ENCODE measurements around the gene PCDH9.

The PCDH9 gene

GRCh38 chr13:66585669-66586203, 644.4 kb downstream of the PCDH9 start:
- no peak overlapping the region for H3K4me3 ChIP-seq
- H3K9ac ChIP-seq (ENCODE audit: insufficient read length) = no peak overlapping the region
- TF ChIP-seq FOXP2 (optimal IDR thresholded peaks at IDR 0.05; ENCODE audit: control extremely low read depth, extremely low read length, insufficient read depth) = no peak
- TF ChIP-seq EZH2 (IDR thresholded peaks at IDR 0.05) = no peak
- TF ChIP-seq POLR2AphosphoS5 (IDR thresholded peaks at IDR 0.05; ENCODE audit: borderline replicate concordance, low read depth, low read length) = no peak
- no peak overlapping the region for H3K27ac ChIP-seq
- H3K9me3 ChIP-seq (ENCODE audit: low read depth, low read length) = peaks cover 2% of the 10 kb centered on the region; the same call in 1 of the 2 replicates
- no peak for DNase-seq (ENCODE audit: low read depth, low spot score)
- H3K36me3 ChIP-seq (ENCODE audit: insufficient read depth, low read length) = no peaks in the 10 kb centered on the region

DNA sequence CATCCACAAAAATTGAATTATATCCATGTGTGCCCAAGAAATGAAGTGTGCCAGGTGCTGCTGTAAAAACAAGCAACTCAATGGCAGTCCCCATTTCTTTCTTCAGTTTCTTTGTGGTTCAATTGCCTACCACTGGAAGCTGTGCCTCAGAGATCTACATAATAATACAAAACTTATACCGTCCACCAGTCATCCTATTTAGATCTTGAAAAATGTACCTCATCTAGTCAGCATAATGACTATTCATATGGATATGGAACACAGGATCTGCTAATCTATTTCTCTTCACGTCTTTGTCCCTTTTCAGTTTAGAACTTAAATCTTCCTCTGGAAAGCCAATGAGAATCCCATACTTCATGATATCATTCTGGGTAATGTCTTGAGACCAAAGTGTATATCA, 648.5 kb downstream of the PCDH9 start:
- no peak for DNase-seq (ENCODE audit: low read depth, low spot score)
- TF ChIP-seq EZH2 (IDR thresholded peaks at IDR 0.05) (no peak), POLR2AphosphoS5 (IDR thresholded peaks at IDR 0.05; ENCODE audit: borderline replicate concordance, low read depth, low read length) (no peak), FOXP2 (optimal IDR thresholded peaks at IDR 0.05; ENCODE audit: control extremely low read depth, extremely low read length, insufficient read depth) (no peak)
- Histone ChIP-seq H3K9me3 (ENCODE audit: low read depth, low read length) (peaks cover 2% of the 10 kb centered on the region; the same call in 1 of the 2 replicates), H3K4me3 (no peak overlapping the region), H3K9ac (ENCODE audit: insufficient read length) (no peak overlapping the region), H3K27ac (no peak overlapping the region), H3K36me3 (ENCODE audit: insufficient read depth, low read length) (no peaks in the 10 kb centered on the region)

DNA sequence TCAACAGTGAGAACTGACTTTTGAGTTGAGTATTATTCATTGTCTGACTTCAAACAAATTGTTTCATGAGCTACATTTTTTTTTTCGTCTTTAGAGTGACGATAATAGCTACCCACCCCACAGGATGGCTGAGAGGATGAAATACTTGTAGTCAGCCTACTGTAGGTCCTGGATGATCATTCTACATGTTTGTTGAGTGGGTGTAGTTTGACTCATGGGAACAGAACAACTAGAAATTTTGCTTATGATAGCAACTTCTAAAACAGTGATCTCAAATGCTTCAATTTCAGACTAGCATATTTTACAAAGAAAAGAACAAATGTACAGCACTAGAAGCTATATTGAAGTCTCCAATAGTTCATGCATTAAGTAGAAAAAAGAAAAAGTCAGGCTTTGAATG, 651.8 kb downstream of the PCDH9 start:
- Histone ChIP-seq H3K27ac (no peak overlapping the region), H3K4me3 (no peak overlapping the region), H3K9ac (ENCODE audit: insufficient read length) (no peak overlapping the region), H3K9me3 (ENCODE audit: low read depth, low read length) (peaks cover 2% of the 10 kb centered on the region; the same call in 1 of the 2 replicates), H3K36me3 (ENCODE audit: insufficient read depth, low read length) (no peaks in the 10 kb centered on the region)
- no peak for DNase-seq (ENCODE audit: low read depth, low spot score)
- no peak for TF ChIP-seq POLR2AphosphoS5 (IDR thresholded peaks at IDR 0.05; ENCODE audit: borderline replicate concordance, low read depth, low read length)
- no peak for TF ChIP-seq FOXP2 (optimal IDR thresholded peaks at IDR 0.05; ENCODE audit: control extremely low read depth, extremely low read length, insufficient read depth)
- TF ChIP-seq EZH2 (IDR thresholded peaks at IDR 0.05) = no peak

DNA sequence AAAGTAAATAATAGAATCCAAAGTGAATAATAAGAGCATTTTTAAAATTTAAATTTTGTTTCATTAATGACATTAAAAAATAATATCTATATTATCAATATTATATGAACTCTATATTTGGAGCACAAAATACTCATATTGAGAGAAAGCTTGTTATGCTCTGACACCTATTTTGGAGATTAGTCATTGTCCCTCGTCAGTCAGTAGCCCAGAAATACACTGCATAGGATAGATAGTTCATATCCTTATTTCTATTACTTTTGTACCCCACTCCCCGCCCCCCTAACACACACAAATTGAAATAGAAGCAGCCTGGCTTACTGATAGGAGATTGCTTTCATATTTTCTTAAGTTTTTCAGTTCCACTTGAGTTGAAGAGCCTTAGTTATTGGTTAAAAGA, 652.8 kb downstream of the PCDH9 start:
- H3K36me3 ChIP-seq (ENCODE audit: insufficient read depth, low read length) = no peaks in the 10 kb centered on the region
- no peak overlapping the region for H3K4me3 ChIP-seq
- peaks cover 2% of the 10 kb centered on the region; the same call in 1 of the 2 replicates for H3K9me3 ChIP-seq (ENCODE audit: low read depth, low read length)
- H3K27ac ChIP-seq = no peak overlapping the region
- no peak overlapping the region for H3K9ac ChIP-seq (ENCODE audit: insufficient read length)
- no peak for DNase-seq (ENCODE audit: low read depth, low spot score)
- TF ChIP-seq FOXP2 (optimal IDR thresholded peaks at IDR 0.05; ENCODE audit: control extremely low read depth, extremely low read length, insufficient read depth) (no peak), POLR2AphosphoS5 (IDR thresholded peaks at IDR 0.05; ENCODE audit: borderline replicate concordance, low read depth, low read length) (no peak), EZH2 (IDR thresholded peaks at IDR 0.05) (no peak)

DNA sequence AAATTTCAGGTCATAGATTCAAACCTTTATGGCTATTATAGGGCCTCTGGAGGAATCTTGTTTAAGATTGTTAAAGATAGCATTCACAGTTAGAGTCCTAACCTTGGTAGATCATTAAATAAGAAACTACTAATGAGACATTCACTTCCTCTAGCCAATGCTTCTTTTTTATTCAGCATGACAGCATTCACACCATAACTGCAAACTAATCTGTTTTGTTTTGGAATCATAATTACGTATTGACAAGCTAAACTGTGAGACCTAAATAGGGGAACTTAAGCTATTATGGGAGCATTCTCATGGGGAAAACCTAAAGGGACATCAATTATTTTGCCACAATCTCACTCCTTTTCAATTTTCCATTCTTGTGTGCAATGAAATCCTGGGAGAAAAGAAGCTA, 653.8 kb downstream of the PCDH9 start:
- Histone ChIP-seq H3K4me3 (no peak overlapping the region), H3K9ac (ENCODE audit: insufficient read length) (no peak overlapping the region)
- TF ChIP-seq EZH2 (IDR thresholded peaks at IDR 0.05) = no peak

DNA sequence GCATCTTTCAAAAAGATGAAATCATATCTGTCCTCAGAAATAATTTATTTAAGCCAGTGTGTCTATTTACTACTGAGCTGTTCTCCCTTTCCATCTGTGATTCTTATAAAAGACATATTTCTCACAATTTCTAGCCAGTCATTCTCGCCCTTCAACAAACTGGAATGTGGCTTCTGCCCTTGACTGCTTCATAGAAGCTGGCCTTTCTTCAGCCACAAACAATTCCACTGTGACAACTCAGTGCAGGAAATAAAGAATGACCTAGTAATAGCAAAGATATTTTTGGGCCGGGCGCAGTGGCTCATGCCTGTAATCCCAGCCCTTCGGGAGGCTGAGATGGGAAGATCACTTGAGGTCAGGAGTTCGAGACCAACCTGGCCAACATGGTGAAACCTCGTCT, 655.5 kb downstream of the PCDH9 start:
- TF ChIP-seq EZH2 (IDR thresholded peaks at IDR 0.05) = no peak
- TF ChIP-seq POLR2AphosphoS5 (IDR thresholded peaks at IDR 0.05; ENCODE audit: borderline replicate concordance, low read depth, low read length) = no peak
- no peak for TF ChIP-seq FOXP2 (optimal IDR thresholded peaks at IDR 0.05; ENCODE audit: control extremely low read depth, extremely low read length, insufficient read depth)
- H3K4me3 ChIP-seq = no peak overlapping the region
- H3K36me3 ChIP-seq (ENCODE audit: insufficient read depth, low read length) = no peaks in the 10 kb centered on the region
- H3K27ac ChIP-seq = no peak overlapping the region
- no peak for DNase-seq (ENCODE audit: low read depth, low spot score)
- H3K9me3 ChIP-seq (ENCODE audit: low read depth, low read length) = no peaks in the 10 kb centered on the region
- H3K9ac ChIP-seq (ENCODE audit: insufficient read length) = no peak overlapping the region

More for the DNA sequence above, 653.8 kb downstream of the PCDH9 start:
- DNase-seq (ENCODE audit: low read depth, low spot score) = no peak
- Histone ChIP-seq H3K36me3 (ENCODE audit: insufficient read depth, low read length) (no peaks in the 10 kb centered on the region), H3K9me3 (ENCODE audit: low read depth, low read length) (peaks cover 2% of the 10 kb centered on the region; the same call in 1 of the 2 replicates), H3K27ac (no peak overlapping the region)

GRCh38 chr13:66567899-66568612, 662.1 kb downstream of the PCDH9 start:
- no peak for TF ChIP-seq POLR2AphosphoS5 (IDR thresholded peaks at IDR 0.05; ENCODE audit: borderline replicate concordance, low read depth, low read length)
- no peak for TF ChIP-seq FOXP2 (optimal IDR thresholded peaks at IDR 0.05; ENCODE audit: control extremely low read depth, extremely low read length, insufficient read depth)
- DNase-seq (ENCODE audit: low read depth, low spot score) = no peak
- H3K36me3 ChIP-seq (ENCODE audit: insufficient read depth, low read length) = no peaks in the 10 kb centered on the region
- H3K9me3 ChIP-seq (ENCODE audit: low read depth, low read length) = no peaks in the 10 kb centered on the region
- H3K4me3 ChIP-seq = no peak overlapping the region
- H3K27ac ChIP-seq = no peak overlapping the region
- H3K9ac ChIP-seq (ENCODE audit: insufficient read length) = no peak overlapping the region

DNA sequence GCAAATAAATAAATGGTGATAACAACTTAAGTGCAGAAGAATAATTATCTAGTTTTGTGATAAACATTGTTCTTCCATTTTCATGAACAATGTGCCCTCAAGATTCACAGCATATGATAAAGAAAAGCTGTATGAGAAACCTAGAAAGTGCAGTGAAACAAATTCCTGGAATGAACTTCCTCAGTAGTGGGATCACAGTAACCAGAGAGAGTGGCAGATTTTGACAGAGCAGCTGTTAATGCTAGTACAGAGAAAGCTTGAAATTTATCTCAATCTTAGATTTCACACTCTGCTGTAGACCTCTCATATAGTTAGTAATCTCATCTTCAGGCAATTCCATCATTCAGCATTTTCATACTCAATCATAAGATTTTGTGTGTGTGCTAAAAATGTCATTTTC, 664.9 kb downstream of the PCDH9 start:
- no peak overlapping the region for H3K27ac ChIP-seq
- H3K36me3 ChIP-seq (ENCODE audit: insufficient read depth, low read length) = no peaks in the 10 kb centered on the region
- no peak for DNase-seq (ENCODE audit: low read depth, low spot score)
- no peaks in the 10 kb centered on the region for H3K9me3 ChIP-seq (ENCODE audit: low read depth, low read length)
- H3K9ac ChIP-seq (ENCODE audit: insufficient read length) = no peak overlapping the region
- H3K4me3 ChIP-seq = no peak overlapping the region
- TF ChIP-seq FOXP2 (optimal IDR thresholded peaks at IDR 0.05; ENCODE audit: control extremely low read depth, extremely low read length, insufficient read depth) (no peak), EZH2 (IDR thresholded peaks at IDR 0.05) (no peak), POLR2AphosphoS5 (IDR thresholded peaks at IDR 0.05; ENCODE audit: borderline replicate concordance, low read depth, low read length) (no peak)

GRCh38 chr13:66563076-66563475, 667.1 kb downstream of the PCDH9 start:
- H3K4me3 ChIP-seq = no peak overlapping the region
- no peak for TF ChIP-seq EZH2 (IDR thresholded peaks at IDR 0.05)
- TF ChIP-seq FOXP2 (optimal IDR thresholded peaks at IDR 0.05; ENCODE audit: control extremely low read depth, extremely low read length, insufficient read depth) = no peak
- TF ChIP-seq POLR2AphosphoS5 (IDR thresholded peaks at IDR 0.05; ENCODE audit: borderline replicate concordance, low read depth, low read length) = no peak
- DNase-seq (ENCODE audit: low read depth, low spot score) = no peak
- no peak overlapping the region for H3K27ac ChIP-seq
- H3K9ac ChIP-seq (ENCODE audit: insufficient read length) = no peak overlapping the region
- H3K36me3 ChIP-seq (ENCODE audit: insufficient read depth, low read length) = no peaks in the 10 kb centered on the region
- H3K9me3 ChIP-seq (ENCODE audit: low read depth, low read length) = no peaks in the 10 kb centered on the region
